ENCODE measurements around the gene GNRHR. TPM values are rescaled to one million over a fixed set of nuclear protein-coding genes. Genes with fewer than 3 reads are reported as not detected.

Gene GNRHR
- total and polyA plus RNA-seq, 2 experiments from 2014 or later, result not detected

DNA sequence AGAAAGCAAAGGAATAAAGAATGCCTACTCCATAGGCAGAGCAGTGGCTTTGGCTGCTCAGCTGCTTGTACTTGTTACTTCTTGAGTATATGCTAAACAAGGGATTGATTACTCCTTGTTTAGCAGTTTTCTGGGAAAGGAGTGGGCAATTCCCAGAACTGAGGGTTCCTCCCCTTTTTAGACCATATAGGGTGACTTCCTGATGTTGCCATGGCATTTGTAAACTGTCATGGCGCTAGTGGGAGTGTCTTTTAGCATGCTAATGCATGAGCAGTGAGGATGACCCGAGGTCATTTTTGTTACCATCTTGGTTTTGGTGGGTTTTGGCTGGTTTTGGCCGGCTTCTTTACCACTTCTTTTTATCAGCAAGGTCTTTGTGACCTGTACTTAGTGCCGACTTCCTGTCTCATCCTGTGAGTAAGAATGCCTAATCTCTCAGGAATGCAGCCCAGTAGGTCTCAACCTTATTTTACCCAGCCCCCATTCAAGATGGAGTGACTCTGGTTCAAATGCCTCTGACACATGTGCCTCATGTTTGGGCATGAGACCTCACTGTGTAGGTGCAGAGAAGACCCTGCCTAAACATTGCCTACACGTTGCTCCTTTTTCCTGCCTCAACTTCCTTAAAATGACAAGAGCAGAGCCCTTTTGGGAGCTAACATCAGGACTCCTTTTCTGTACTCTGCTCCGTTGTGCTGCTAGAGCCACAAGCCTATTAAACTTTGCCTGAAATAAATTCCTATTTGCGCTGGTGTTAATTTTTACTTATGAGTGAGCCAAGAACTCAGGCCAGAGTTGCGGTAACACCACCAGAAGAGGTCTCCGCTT lies 32.2 kb downstream of the GNRHR start:
- TF ChIP-seq EZH2phosphoT487 (IDR thresholded peaks at IDR 0.05; ENCODE audit: low read depth, severe bottlenecking, unreplicated experiment) (no peak), CTCF (IDR thresholded peaks at IDR 0.05; ENCODE audit: poor library complexity) (no peak), EZH2 (IDR thresholded peaks at IDR 0.05; ENCODE audit: borderline replicate concordance) (no peak)
- Histone ChIP-seq H3K9me2 (replicated peaks; ENCODE audit: insufficient read depth) (no peaks in the 10 kb centered on the region), H2AFZ (no peak overlapping the region), H3K79me2 (no peaks in the 10 kb centered on the region), H3K27me3 (no peaks in the 10 kb centered on the region), H3K27ac (no peak overlapping the region), H4K20me1 (ENCODE audit: insufficient read depth, poor library complexity, severe bottlenecking) (no peaks in the 10 kb centered on the region), H3K4me2 (no peak overlapping the region), H3K4me1 (ENCODE audit: insufficient read depth) (no peaks in the 10 kb centered on the region), H3K4me3 (no peak overlapping the region), H3K9me3 (ENCODE audit: low read depth) (no peaks in the 10 kb centered on the region), H3K36me3 (replicated peaks; ENCODE audit: insufficient read depth, low read depth) (no peaks in the 10 kb centered on the region)
- no peak for DNase-seq (ENCODE audit: low spot score)
- 87% methylated on average over 9 of the region's 9 CpGs for WGBS (ENCODE audit: low lambda C conversion rate, missing lambda C conversion rate)

GRCh38 chr4:67721315-67721769 lies 32.8 kb downstream of the GNRHR start:
- H3K4me2 ChIP-seq, result no peak overlapping the region
- no peak for DNase-seq (ENCODE audit: low spot score)
- 100% methylated on average over 3 of the region's 3 CpGs for WGBS (ENCODE audit: low lambda C conversion rate, missing lambda C conversion rate)
- no peaks in the 10 kb centered on the region for H3K9me2 ChIP-seq (replicated peaks; ENCODE audit: insufficient read depth)
- H4K20me1 ChIP-seq (ENCODE audit: insufficient read depth, poor library complexity, severe bottlenecking), result no peaks in the 10 kb centered on the region
- H3K27ac ChIP-seq, result no peak overlapping the region
- no peak overlapping the region for H2AFZ ChIP-seq
- no peak overlapping the region for H3K4me3 ChIP-seq
- no peaks in the 10 kb centered on the region for H3K36me3 ChIP-seq (replicated peaks; ENCODE audit: insufficient read depth, low read depth)
- H3K27me3 ChIP-seq, result no peaks in the 10 kb centered on the region
- H3K79me2 ChIP-seq, result no peaks in the 10 kb centered on the region
- TF ChIP-seq EZH2phosphoT487 (IDR thresholded peaks at IDR 0.05; ENCODE audit: low read depth, severe bottlenecking, unreplicated experiment) (no peak), CTCF (IDR thresholded peaks at IDR 0.05; ENCODE audit: poor library complexity) (no peak), EZH2 (IDR thresholded peaks at IDR 0.05; ENCODE audit: borderline replicate concordance) (no peak)
- no peaks in the 10 kb centered on the region for H3K4me1 ChIP-seq (ENCODE audit: insufficient read depth)
- H3K9me3 ChIP-seq (ENCODE audit: low read depth), result no peaks in the 10 kb centered on the region

DNA sequence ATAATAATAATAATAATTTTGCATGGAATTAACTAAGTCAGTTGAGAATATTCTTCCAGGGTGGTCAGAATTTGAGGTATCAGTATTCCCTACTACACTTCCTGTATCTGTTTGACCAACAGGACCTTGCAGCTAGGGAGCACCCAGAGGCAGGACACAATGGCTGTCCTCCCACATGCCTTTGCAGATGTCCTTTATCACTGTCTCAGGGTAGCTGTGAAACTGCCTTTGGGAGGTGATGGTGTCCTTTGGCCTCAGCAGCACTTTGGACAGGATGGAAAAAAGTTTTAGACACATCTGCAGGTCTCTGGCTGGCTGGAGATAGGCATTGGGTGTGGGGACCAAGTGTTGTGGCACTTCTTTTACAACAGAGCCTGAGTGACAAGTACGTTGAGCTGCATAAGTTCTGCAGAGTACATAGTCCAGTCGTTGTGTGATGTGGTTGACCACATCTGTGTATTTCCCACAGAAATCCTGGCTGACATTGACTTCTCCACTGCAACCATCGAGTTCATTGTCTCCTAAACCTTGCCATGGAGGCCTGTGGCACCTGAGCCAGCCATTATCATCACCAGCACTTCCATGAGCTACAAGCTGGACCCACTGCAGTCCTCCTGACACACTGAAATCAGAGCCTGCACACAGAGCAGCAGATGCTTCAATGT lies 34.1 kb downstream of the GNRHR start:
- Histone ChIP-seq H3K9me3 (ENCODE audit: low read depth) (no peaks in the 10 kb centered on the region), H2AFZ (no peak overlapping the region), H3K27ac (no peak overlapping the region), H3K4me1 (ENCODE audit: insufficient read depth) (no peaks in the 10 kb centered on the region), H3K9me2 (replicated peaks; ENCODE audit: insufficient read depth) (no peaks in the 10 kb centered on the region), H3K36me3 (replicated peaks; ENCODE audit: insufficient read depth, low read depth) (no peaks in the 10 kb centered on the region), H4K20me1 (ENCODE audit: insufficient read depth, poor library complexity, severe bottlenecking) (no peaks in the 10 kb centered on the region), H3K4me3 (no peak overlapping the region), H3K79me2 (no peaks in the 10 kb centered on the region), H3K27me3 (no peaks in the 10 kb centered on the region), H3K4me2 (no peak overlapping the region)
- TF ChIP-seq EZH2 (IDR thresholded peaks at IDR 0.05; ENCODE audit: borderline replicate concordance) (no peak), CTCF (IDR thresholded peaks at IDR 0.05; ENCODE audit: poor library complexity) (no peak), EZH2phosphoT487 (IDR thresholded peaks at IDR 0.05; ENCODE audit: low read depth, severe bottlenecking, unreplicated experiment) (no peak)
- no peak for DNase-seq (ENCODE audit: low spot score)
- 93% methylated on average over 3 of the region's 3 CpGs for WGBS (ENCODE audit: low lambda C conversion rate, missing lambda C conversion rate)
